A549 (cell line): ENCODE results near the gene RNF13.

Experiments
- EP300 ChIP-seq, 2 experiments: fragments of >200 bp; sonication (Bioruptor Twin); formaldehyde crosslinking; IDR thresholded peaks; 2 replicates in 1 of 2; 3 replicates in 1 of 2; pipeline ENCODE4 v1.6.1; 2016 to 2017
- RCOR1 ChIP-seq: fragments of 150-350 bp; IDR thresholded peaks from 2 replicates; pipeline ENCODE4 v1.6.1; 2014; ENCODE audit warnings: antibody characterized with exemption, low read length, low read depth

DNA sequence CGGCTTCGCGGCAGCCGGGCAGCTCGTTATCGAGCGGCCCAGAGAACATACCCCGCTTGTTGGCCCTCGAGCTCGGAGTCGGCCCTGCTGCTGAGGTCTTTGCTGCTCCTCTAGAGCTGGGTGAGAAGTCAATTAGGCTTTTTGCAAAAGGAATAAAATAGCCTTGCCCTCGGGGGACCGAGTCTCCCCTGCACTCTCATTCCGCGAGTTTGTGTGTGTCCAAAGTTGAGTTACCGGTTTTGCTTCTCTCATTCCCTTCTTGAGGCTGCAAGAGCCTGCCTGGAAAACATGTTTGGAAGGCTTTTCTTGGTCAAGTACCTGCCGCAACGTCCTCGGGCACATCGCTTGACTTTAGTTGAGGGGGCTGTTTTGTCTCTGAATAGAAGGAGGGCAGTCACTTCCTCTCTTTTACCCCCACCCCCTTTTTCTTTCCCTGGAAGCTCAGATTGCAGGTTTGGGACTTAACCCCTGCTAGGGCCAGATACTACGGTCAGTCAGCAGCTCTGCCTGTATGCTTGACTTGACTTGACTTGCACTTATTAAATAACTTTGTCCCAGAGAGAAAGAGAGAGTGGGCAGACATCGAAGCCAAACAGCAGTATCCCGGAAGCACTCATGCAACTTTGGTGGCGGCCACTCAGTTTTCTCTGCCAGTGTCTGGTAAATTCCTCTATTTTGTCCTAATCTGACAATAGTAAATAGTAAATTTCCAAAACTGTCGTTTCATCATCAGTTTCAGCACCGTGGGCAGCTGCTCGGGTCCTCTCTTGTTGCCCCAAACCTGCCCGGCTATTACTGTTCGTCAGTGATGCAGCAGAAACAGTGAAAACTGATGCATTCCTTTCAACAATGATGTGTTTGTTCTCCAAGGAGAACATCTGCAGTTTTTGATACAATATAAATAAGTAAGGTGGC, 609 bp downstream of the RNF13 start:
- TF ChIP-seq EP300 (IDR thresholded peaks at IDR 0.05) (no peak), RCOR1 (no peak)
